HG02759 (cell line): ENCODE data around the gene RGS7BP.
A peak's percentile ranks its signal among the peaks of the same experiment; 100 is the strongest.

Experiments
- ATAC-seq: cut with Tn5 transposase; IDR thresholded peaks from one replicate; pipeline ENCODE4 v1.9.1; 2021; ENCODE audit warnings: mild to moderate bottlenecking, moderate library complexity; ENCODE audit not compliant: unreplicated experiment

RGS7BP gene

DNA sequence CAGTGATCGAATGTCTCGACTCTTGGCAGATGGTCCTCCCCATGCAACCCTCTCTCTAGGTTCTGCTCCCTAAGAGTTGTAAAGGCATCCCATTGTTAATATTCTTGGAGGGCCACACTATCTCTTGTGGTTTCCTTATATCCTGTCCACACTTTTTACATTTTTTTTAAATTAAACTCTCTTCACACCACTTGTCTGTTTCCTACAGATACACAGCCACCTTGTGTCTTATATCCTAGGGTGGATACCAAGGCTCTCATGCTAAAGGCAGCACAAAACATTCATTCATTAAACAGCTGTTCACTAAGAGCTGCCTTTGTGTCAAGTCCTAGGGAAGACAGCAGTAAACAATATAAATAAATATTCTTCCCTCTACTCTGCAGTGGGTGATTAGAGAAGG is 124.0 kb downstream of the RGS7BP start:
- ATAC-seq: no peak

DNA sequence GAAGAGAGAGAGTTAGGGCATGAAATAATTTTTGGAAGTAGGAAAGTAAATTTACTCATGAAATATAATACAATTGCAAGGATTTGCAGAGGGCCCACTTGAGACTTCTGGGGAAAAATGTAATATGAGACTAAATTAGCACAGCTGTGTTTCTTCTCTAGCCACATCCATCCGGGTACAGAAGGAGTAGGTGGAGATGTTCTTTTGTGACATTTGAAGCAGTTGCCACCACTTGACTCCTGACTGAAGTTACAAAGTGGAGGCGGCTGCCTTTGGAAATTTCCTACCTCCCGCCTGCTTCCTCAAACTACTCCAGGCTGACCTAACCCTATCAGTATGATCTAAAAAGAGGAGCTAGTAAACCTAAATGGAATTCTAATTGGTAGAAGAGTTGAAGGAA is 126.4 kb downstream of the RGS7BP start:
- ATAC-seq: no peak

DNA sequence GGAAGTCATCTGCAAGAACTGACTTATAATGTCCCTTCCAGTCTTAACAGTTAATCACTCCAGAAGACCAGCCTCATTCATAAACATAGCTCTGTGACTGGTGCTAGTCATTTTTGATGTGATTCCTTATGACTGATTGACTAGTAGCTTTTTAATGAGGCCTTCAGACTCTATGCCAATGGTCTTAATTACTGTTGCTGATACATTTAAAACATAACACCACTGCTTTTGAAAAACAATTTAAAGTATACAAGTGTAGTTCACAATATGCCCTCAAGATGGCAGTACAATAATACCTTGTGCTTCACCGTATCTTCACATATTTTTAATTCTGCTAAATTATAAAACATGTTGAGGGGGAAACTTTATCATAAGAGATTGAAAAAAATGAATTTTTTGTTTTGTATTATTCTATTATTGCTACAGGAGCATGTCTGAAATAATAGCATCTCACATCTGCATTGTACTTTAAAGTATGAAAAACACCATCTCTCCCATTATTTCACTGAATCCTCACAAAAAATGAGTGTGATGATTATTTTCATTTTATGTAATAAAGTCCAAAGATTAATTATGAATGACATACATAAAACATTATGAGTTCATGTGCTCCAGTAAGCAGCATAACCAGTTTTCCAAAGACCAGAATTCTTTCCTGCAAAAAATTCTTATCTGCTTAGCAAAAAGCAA is 129.3 kb downstream of the RGS7BP start:
- ATAC-seq: no peak

DNA sequence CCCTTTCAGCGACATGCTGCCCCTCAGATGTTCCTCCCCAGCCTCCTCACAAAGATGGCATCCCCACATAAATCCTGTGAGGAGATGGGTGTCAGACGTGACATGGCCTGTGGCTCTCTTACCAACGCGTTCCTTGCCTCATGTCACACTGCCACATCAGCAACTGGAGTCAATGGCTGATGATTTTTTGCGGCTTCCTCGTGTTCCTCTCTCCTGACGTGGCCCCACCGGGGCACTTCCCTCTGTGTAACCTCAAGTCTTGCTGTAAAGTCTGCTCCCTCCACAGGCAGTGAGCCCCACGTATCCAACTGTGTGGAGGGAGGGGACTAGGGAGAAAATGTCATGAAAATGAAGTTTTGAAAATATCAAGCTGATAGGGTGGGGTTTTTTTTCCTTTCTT is 131.3 kb downstream of the RGS7BP start:
- ATAC-seq: peak; percentile 52

DNA sequence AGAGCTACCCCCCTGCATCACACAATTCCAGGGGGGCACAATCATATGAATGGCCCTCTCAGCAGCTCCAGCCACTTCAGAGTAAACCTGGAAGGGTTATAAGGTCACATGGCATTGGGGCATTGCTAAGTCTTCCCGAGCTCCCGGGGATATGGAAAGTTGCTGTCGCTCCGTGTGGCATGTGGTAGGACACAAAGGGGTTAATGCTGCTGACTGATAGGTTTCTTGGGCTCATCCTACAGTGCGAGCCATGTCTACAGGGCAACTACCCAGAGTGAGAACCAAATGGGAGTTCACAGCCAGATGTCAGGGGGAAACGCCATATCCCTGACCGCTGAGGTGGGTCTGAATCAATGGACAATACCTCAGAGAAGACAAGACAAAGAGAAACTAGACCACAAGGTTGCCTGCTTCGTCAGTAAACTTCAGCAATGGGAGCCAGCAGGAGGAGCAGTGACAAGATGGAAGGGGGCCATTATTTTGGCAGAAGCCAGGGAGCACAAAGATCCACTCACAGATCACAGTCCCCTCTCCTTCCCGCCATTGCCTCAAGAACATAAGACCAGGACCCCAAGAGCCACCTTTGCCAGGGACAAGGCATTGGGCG is 132.1 kb downstream of the RGS7BP start:
- no peak for ATAC-seq

DNA sequence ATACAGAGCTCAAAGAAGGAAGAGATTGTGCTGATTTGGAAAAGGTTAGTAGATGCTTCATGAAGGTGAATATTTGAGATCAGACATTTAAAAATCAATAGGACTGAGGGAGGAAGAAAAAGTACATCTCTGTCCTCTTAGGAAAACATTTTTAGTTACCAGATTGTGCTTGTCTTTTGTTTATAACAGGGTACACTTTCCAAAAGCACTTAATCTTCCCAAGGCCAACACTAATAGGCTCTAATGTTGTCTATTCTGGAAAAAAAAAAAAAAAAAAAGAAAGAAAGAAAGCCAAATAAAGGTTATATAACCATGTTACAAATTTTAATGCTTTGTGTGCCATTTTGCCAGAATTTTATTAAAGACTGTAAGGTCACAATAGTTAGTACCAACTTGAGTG is 139.0 kb downstream of the RGS7BP start:
- no peak for ATAC-seq

DNA sequence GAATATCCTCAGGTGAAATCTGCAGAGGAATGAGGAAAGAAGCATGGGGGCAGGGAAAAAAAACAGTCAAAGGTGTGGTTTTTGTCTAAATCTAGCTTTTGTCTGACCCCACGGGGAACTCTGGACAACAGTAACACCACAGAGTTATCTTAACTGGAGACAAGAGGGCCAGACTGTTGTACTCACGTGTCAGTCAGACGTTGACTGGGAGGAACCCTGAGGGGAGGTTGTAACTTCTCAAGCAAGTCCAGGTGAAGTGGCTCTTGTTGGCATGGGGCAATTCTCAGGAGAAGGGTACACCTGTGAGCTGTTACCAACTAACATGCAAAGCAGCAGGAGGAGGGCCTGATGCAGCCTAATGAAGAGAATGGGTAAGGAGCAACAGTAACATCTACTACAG is 140.4 kb downstream of the RGS7BP start:
- ATAC-seq: no peak

DNA sequence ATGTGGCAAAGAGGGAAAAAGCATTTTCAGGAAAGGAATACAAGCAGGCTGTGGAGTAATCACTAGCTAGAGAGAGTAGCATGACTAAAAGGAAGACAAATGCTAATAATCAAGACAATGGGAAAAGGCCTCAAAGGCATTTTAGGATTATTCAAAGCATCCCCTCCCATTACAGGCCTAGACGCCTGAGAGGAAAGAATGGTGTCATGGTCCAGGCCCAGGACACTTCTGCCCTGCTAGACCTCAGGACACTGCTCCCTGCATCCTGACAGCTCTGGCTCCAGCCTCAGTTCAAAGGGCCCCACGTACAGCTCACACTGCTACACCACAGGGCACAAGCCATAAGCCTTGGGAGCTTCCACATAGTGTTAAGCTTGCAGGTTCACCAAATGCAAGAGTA is 143.7 kb downstream of the RGS7BP start:
- no peak for ATAC-seq

DNA sequence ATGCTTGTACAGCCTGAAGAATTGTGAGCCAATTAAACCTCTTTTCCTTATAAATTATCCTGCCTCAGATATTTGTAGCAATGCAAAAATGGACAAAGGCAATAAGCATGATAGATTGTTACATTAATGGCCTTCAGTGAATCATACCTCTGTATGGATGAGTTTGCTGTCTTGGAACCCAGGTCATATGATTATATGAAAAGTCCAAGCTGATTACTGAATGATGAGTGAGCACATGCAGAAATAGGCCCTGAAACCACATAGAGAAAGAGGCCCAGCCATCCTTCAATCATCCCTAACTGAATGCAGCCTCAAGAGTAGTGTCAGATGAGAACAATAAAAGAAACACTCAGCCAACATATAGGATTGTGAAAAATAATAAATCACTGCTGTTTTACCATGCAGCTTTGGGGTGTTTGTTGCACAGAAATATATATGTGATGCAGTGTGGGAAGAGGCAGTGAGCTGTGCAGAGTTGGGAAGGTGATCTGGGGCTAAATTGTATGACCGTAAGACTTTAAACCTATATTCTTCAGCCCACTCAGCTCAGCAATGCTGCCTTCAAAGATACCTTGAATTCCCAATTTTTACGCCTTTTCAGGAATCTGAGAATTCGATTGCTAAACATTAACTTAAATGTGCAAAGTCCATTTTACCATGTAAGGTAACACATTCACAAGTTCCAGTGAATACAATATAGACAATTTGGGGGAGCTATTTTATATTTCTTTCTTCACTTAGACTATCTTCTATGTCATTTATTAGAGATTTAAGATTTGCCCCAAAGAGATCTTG is 148.1 kb downstream of the RGS7BP start:
- no peak for ATAC-seq

DNA sequence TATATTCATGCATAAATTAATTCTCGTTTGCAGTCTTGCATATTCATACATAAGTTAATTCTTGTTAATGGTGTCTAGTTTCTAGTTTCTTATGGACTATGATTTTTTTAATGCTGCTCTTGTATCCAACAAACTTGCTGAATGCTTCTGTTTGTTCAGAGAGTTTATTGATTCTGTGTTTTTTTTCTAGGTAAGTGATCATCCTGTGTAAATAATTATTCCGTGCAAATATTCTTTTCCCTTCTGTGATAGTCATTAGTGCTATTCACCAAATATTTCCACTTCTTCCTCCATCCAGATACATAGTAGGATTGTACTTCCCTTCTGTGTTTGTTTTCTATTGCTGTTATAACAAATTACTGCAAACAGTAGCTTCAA is 148.7 kb downstream of the RGS7BP start:
- ATAC-seq: no peak

DNA sequence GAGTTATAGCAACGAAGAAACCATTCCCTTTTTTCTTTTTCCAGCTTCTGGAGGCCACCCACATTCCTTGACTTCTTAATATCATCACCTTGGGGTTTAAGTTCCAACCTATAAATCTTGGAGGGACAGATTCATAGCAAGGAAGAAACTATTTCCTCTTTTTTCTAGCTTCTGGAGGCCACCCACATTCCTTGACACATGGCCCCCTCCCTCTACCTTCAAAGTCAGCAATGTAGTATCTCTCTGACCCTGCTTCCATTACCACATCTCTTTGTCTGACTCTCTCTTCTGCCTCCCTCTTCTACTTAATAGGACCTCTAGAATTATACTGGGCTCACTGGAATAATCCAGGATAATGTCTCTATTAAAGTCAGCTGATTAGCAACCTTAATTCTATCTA is 149.8 kb downstream of the RGS7BP start:
- ATAC-seq: no peak

DNA sequence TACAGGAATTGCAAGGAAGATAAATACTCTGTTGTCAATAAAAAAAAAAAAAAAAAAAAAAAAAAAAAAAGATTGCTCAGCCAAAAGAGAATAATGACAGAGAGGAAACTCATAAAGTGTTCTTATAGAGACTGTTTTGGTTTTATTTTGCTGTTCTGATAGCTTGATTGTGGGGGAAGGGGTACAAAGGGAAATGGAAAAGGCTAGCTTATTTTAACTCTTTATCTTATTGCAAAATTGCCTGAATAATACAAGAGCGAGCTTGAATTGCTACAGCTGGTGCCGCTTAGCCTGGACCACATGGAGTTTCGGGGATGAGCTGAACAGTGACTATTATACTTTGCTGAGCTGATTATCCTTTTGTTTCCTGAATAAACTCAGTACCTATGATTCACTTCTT is 153.5 kb downstream of the RGS7BP start:
- ATAC-seq: no peak
